ENCODE measurements around the gene P2RY6. TPM values are rescaled to one million over a fixed set of nuclear protein-coding genes. Genes with fewer than 3 reads are reported as not detected.

Gene P2RY6
- polyA plus RNA-seq, 2 of the 4 experiments (the other 2 are of a cell fraction) = 6.8 to 8.8 TPM

DNA sequence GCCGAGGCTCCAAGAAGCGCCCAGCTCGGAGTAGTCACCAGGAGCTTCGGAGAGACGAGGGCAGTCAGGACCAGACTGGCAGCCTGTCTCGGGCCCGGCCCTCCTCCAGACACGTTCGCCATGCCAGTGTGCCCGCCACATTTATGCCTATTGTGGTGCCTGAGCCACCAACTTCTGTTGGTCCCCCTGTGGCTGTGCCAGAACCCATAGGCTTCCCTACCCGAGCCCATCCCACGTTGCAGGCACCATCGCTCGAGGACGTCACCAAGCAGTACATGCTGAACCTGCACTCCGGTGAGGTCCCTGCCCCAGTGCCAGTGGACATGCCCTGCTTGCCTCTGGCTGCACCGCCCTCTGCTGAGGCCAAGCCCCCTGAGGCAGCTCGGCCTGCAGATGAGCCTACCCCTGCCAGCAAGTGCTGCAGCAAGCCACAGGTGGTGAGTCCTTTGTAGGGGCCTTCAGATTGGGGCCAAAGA lies 39.3 kb downstream of the P2RY6 start:
- CTCF ChIA-PET = interaction anchor here (0.6 to 18.2 kb wide), 7 partner anchors 8 to 492 kb away, joined by 3 to 205 read pairs (median 24); no protein-coding TSS in a partner anchor
- Histone ChIP-seq H3K9me3 (no peaks in the 10 kb centered on the region), H3K27ac (no peak overlapping the region), H3K4me3 (no peak overlapping the region), H3K4me2 (peak overlapping the region; percentile 37), H3K4me1 (peaks cover 39% of the 10 kb centered on the region)
- DNase-seq (ENCODE audit: low read depth in 1 of 2, low spot score in 1 of 2) (no peak), ATAC-seq (no peak), FAIRE-seq (no peak)
- WGBS (ENCODE audit: missing lambda C conversion rate) = 95% methylated on average over 17 of the region's 18 CpGs
- POLR2A ChIA-PET = no interaction called here
- TF ChIP-seq, protein P1, sequence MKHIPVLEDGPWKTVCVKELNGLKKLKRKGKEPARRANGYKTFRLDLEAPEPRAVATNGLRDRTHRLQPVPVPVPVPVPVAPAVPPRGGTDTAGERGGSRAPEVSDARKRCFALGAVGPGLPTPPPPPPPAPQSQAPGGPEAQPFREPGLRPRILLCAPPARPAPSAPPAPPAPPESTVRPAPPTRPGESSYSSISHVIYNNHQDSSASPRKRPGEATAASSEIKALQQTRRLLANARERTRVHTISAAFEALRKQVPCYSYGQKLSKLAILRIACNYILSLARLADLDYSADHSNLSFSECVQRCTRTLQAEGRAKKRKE (CRISPR knock-in tag; IDR thresholded peaks at IDR 0.05; ENCODE audit: low read depth) = no peak
- TF ChIP-seq PHF8 (IDR thresholded peaks at IDR 0.05; ENCODE audit: borderline replicate concordance, low read depth) = no peak
- TF ChIP-seq, protein P2, sequence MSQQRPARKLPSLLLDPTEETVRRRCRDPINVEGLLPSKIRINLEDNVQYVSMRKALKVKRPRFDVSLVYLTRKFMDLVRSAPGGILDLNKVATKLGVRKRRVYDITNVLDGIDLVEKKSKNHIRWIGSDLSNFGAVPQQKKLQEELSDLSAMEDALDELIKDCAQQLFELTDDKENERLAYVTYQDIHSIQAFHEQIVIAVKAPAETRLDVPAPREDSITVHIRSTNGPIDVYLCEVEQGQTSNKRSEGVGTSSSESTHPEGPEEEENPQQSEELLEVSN (IDR thresholded peaks at IDR 0.05; ENCODE audit: borderline replicate concordance, low read depth) = no peak
- no peak for TF ChIP-seq TP53 (CRISPR knock-in tag; IDR thresholded peaks at IDR 0.05)
- no peak for TF ChIP-seq SREBF2 (IDR thresholded peaks at IDR 0.05)

DNA sequence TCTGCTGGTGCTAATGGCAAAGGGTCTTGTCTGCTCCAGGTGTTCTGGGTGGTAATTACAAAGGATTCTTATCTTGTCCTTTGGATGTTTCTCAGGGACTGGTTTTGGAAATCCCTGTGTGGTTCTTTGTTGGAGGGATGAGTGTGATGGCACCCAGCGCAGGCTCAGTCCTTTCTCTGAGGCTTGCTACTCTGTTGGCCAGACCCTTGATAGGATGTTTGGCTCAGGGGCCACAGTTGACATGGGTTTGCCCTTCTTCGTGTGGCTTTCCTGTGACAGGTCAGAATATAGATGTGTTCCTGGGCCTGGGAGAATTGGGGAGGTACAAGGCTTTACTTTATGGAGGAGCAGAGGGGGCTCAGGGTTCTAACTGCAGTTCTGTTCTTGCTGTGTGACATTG lies 39.9 kb downstream of the P2RY6 start:
- ATAC-seq (no peak), DNase-seq (ENCODE audit: low read depth in 1 of 2, low spot score in 1 of 2) (no peak), FAIRE-seq (no peak)
- ChIA-PET CTCF (interaction anchor here (5.3 to 18.2 kb wide), 4 partner anchors 15 to 39 kb away, joined by 24 to 205 read pairs (median 178); no protein-coding TSS in a partner anchor), POLR2A (no interaction called here)
- H3K4me1 ChIP-seq = peaks cover 33% of the 10 kb centered on the region
- no peaks in the 10 kb centered on the region for H3K9me3 ChIP-seq
- H3K4me2 ChIP-seq = peak overlapping the region; percentile 37
- WGBS (ENCODE audit: missing lambda C conversion rate) = 93% methylated on average over 2 of the region's 2 CpGs
- no peak overlapping the region for H3K4me3 ChIP-seq
- no peak for TF ChIP-seq SMC3 (IDR thresholded peaks at IDR 0.05)
- TF ChIP-seq PHF8 (IDR thresholded peaks at IDR 0.05; ENCODE audit: borderline replicate concordance, low read depth) = no peak
- TF ChIP-seq POLR2A (IDR thresholded peaks at IDR 0.05; ENCODE audit: low read length) = no peak
- no peak for TF ChIP-seq ZSCAN20 (CRISPR knock-in tag; IDR thresholded peaks at IDR 0.05)
- TF ChIP-seq ZNF302 (CRISPR knock-in tag; IDR thresholded peaks at IDR 0.05) = no peak
- TF ChIP-seq ESRRA (IDR thresholded peaks at IDR 0.05; ENCODE audit: borderline replicate concordance, low read length) = no peak
- TF ChIP-seq MYC (IDR thresholded peaks at IDR 0.05; ENCODE audit: borderline replicate concordance, low read length) = no peak
- no peak for TF ChIP-seq HOXB13 (CRISPR knock-in tag; IDR thresholded peaks at IDR 0.05; ENCODE audit: low read depth)
- no peak for TF ChIP-seq EP300 (IDR thresholded peaks at IDR 0.05)
- TF ChIP-seq HES2 (IDR thresholded peaks at IDR 0.05) = no peak
- TF ChIP-seq GATA3 (IDR thresholded peaks at IDR 0.05; ENCODE audit: borderline replicate concordance) = no peak
- no peak for TF ChIP-seq CTCF (IDR thresholded peaks at IDR 0.05)
- no peak for TF ChIP-seq TFCP2L1 (CRISPR knock-in tag; IDR thresholded peaks at IDR 0.05)
- TF ChIP-seq CHD2 (IDR thresholded peaks at IDR 0.05; ENCODE audit: low read length, partially characterized antibody) = no peak
- TF ChIP-seq NFE2L2 (conservative IDR thresholded peaks at IDR 0.05; ENCODE audit: low read length) = no peak
- TF ChIP-seq EHMT2 (IDR thresholded peaks at IDR 0.05; ENCODE audit: low read depth) = no peak
- TF ChIP-seq RARB (CRISPR knock-in tag; IDR thresholded peaks at IDR 0.05) = no peak
- no peak for TF ChIP-seq HDAC2 (IDR thresholded peaks at IDR 0.05)
- no peak overlapping the region for H3K27ac ChIP-seq
